IMR-90 (cell line): ENCODE data around the gene TES. TPM values are rescaled to one million over a fixed set of nuclear protein-coding genes. Genes with fewer than 3 reads are reported as not detected.

Experiments used
- MAFK ChIP-seq: IDR thresholded peaks from 2 replicates; pipeline ENCODE4 v1.6.1; 2012; ENCODE audit warnings: low read depth, low read length, improper control_type of control experiment
- MAZ ChIP-seq: IDR thresholded peaks from 2 replicates; pipeline ENCODE4 v1.6.1; 2012; ENCODE audit warnings: low read depth, mild to moderate bottlenecking, low read length, improper control_type of control experiment, moderate library complexity, borderline replicate concordance
- polyA plus RNA-seq, 3 experiments: library from polyadenylated mRNA; depleted of rRNA; stranded (reverse); fragments of >200 nt; gene quantifications; 2 replicates each; pipeline ENCODE4 v1.2.3, GENCODE V29; 2012; ENCODE audit warnings: low replicate concordance in 1 of 3
- total RNA-seq: library from RNA; depleted of rRNA; stranded (reverse); fragments of >200 nt; gene quantifications from 2 replicates; pipeline ENCODE4 v1.2.3, GENCODE V29; 2012
- TF ChIP-seq, protein P1 (sequence below): fragments of 150-350 bp; IDR thresholded peaks from 2 replicates; pipeline ENCODE4 v1.6.1; 2017; ENCODE audit warnings: mild to moderate bottlenecking, antibody characterized with exemption, low read length, low read depth

The TES gene
- total and polyA plus RNA-seq, 2 of the 4 experiments (the other 2 are of a cell fraction) = 54.0 to 83.3 TPM

DNA sequence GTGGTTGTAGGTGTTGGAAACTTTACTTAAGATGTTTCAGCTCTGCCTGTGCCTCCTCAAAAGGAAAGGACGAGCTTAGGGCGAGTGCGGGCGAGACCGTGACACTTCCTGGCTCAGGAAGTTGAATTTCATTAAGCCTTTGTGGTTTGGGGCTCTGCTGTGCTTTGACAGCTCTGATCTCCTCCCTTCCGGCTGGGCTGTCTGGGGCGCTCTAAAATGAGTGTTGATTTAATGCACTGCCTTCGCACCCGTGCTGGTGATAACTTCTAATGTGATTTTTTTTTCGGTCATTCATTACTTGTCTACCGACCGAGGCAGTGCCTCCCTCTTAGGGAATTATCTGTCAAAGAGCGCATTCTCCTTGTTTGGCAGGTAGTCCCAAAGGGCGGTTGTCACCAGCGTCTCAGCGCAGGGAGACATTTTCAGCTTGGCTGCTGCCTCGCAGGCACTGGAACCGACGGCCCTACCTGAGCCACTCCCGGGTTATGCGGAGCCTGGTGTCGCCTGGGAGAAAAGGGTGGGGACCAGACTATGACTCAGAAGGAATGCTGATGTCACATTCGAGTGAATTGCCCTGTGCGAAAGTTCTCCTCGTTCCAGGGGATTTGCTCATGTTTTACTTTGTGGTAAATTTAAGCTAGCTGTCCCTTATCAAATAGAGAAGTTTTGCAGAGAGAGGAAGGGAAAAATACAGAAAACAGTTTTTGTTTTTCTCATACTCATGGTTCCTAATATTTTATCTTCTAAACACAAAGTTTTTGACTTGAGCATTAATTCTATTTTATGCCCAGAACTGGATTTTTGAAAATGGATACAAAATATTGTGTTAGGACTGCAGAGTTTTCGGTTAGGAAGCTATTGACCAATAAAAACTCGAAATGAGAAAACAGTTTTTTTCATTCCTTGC, 920 bp downstream of the TES start (continued):
- TF ChIP-seq, protein P1, sequence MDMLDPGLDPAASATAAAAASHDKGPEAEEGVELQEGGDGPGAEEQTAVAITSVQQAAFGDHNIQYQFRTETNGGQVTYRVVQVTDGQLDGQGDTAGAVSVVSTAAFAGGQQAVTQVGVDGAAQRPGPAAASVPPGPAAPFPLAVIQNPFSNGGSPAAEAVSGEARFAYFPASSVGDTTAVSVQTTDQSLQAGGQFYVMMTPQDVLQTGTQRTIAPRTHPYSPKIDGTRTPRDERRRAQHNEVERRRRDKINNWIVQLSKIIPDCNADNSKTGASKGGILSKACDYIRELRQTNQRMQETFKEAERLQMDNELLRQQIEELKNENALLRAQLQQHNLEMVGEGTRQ = no peak
- peak; percentile 40; the same call in 1 of the 2 replicates for TF ChIP-seq MAFK
- TF ChIP-seq MAZ = no peak
